Measurements from ENCODE around the gene TGOLN2. TPM values are rescaled to one million over a fixed set of nuclear protein-coding genes. Genes with fewer than 3 reads are reported as not detected.

The TGOLN2 gene
- total and polyA plus RNA-seq, 2 donors (not counting 3 experiments of a cell fraction or from before 2014, with no cell fraction given): 112 to 140 TPM

DNA sequence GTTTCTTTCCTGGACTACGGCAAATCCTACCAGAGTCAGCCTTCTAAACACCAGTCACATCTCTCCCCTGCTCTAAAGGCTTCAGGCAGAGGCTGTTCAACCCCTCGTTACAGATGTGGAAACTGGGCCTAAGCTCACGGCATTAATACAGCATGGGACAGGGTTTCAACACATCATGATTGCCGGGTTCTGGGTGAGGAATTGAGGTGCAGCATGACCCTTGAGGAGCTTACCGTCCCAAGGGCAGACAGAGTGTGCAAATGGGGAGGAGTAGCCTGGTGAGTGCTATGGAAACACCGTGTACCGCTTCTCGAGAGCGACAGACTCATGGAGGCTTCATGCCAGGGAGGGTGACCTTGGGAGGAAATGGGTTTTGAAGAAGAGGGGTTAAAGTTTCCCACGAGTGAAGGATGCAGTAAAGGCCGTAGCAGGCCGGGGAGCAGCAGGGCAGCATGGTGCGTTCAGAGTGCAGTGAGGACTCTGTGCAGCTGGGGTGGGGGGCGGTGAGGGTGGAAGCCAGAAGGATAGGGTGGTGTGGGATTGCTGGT lies 51.1 kb downstream of the TGOLN2 start:
- no peak overlapping the region for H3K4me3 ChIP-seq (replicated peaks in 1 of 3; ENCODE audit: insufficient read depth in 1 of 3, low read depth in 1 of 3, low read length in 3 of 3)
- POLR2A ChIA-PET: no interaction called here
- DNase-seq (ENCODE audit: low read depth, low spot score) (no peak), FAIRE-seq (no peak)
- H3K4me2 ChIP-seq (ENCODE audit: insufficient read depth, low read length): no peak overlapping the region
- H3K4me1 ChIP-seq (ENCODE audit: control insufficient read depth, extremely low read depth, insufficient read depth, low read length): peaks cover 9% of the 10 kb centered on the region
- BruUV-seq (replicated peaks): no TSS peak
- H3K27me3 ChIP-seq (ENCODE audit: control insufficient read depth in 2 of 2, insufficient read depth in 2 of 2, low read length in 2 of 2): no peaks in the 10 kb centered on the region
- dilution Hi-C loops (cut with MboI; ENCODE audit: extremely low pct_ligation_motif_present, low sequenced_read_pairs) (no loop called here), intact Hi-C loops (cut with micrococcal nuclease) (no loop called here)
- no peaks in the 10 kb centered on the region for H3K9me1 ChIP-seq (replicated peaks; ENCODE audit: control insufficient read depth, extremely low read depth, insufficient read depth, low read length)
- no peak overlapping the region for H3K27ac ChIP-seq (ENCODE audit: insufficient read depth, low read depth, low read length)
- H3K9ac ChIP-seq (replicated peaks; ENCODE audit: extremely low read depth, insufficient read depth, low read length): no peak overlapping the region
- no peaks in the 10 kb centered on the region for H3K9me3 ChIP-seq (replicated peaks; ENCODE audit: control insufficient read depth, insufficient read depth, low read length)
- H3K79me2 ChIP-seq (ENCODE audit: control insufficient read depth, insufficient read depth, low read length): no peaks in the 10 kb centered on the region
- no peak for TF ChIP-seq FOS (IDR thresholded peaks at IDR 0.05; ENCODE audit: borderline replicate concordance, insufficient read depth, low read length)
- CTCF ChIA-PET: interaction anchor here (2.0 to 2.4 kb wide), 2 partner anchors 9 to 10 kb away, joined by 6 to 10 read pairs; no protein-coding TSS in a partner anchor
- no peaks in the 10 kb centered on the region for H4K20me1 ChIP-seq (replicated peaks; ENCODE audit: control insufficient read depth, extremely low read depth, insufficient read depth, low read length)
- no peaks in the 10 kb centered on the region for H3K36me3 ChIP-seq (ENCODE audit: control insufficient read depth in 2 of 2, extremely low read depth in 1 of 2, insufficient read depth in 2 of 2, low read length in 2 of 2)
- H2AFZ ChIP-seq (ENCODE audit: low read depth, low read length): no peak overlapping the region

DNA sequence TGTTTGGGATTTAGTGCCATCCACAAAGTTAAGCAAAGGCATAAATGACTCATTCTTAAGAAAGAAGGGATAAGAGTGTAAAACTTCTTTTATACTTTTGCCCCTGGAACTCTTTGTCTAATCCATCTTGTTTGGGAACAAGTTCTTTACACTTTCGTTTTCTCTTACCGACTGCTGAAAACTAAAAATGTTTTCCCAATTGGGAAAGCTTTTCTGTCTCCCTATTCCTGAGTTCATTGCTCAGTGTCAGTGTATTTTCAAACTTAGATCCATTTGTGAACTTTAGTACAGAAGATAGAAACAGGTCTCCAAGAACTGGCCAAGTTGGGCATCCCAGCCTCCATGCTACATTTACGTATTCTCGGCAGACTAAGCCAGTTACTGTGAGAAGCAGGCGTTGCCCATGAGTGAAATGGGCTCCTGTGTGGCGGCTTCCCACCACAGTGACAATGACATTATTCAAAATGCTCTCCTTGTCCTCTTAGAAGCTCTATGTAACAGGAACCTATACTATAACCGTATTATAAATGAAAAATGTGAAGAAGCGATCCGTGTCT lies 51.7 kb downstream of the TGOLN2 start:
- no peak for FAIRE-seq
- Histone ChIP-seq H3K9me1 (replicated peaks; ENCODE audit: control insufficient read depth, extremely low read depth, insufficient read depth, low read length) (no peaks in the 10 kb centered on the region), H3K9ac (replicated peaks; ENCODE audit: extremely low read depth, insufficient read depth, low read length) (no peak overlapping the region), H3K4me3 (replicated peaks in 1 of 3; ENCODE audit: insufficient read depth in 1 of 3, low read depth in 1 of 3, low read length in 3 of 3) (no peak overlapping the region), H3K79me2 (ENCODE audit: control insufficient read depth, insufficient read depth, low read length) (no peaks in the 10 kb centered on the region), H3K36me3 (ENCODE audit: control insufficient read depth in 2 of 2, extremely low read depth in 1 of 2, insufficient read depth in 2 of 2, low read length in 2 of 2) (no peaks in the 10 kb centered on the region), H4K20me1 (replicated peaks; ENCODE audit: control insufficient read depth, extremely low read depth, insufficient read depth, low read length) (no peaks in the 10 kb centered on the region), H3K27ac (ENCODE audit: insufficient read depth, low read depth, low read length) (no peak overlapping the region), H3K4me1 (ENCODE audit: control insufficient read depth, extremely low read depth, insufficient read depth, low read length) (peaks cover 9% of the 10 kb centered on the region), H3K9me3 (replicated peaks; ENCODE audit: control insufficient read depth, insufficient read depth, low read length) (no peaks in the 10 kb centered on the region), H3K4me2 (ENCODE audit: insufficient read depth, low read length) (no peak overlapping the region), H2AFZ (ENCODE audit: low read depth, low read length) (no peak overlapping the region), H3K27me3 (ENCODE audit: control insufficient read depth in 2 of 2, insufficient read depth in 2 of 2, low read length in 2 of 2) (no peaks in the 10 kb centered on the region)
- dilution Hi-C loops (cut with MboI; ENCODE audit: extremely low pct_ligation_motif_present, low sequenced_read_pairs) (no loop called here), intact Hi-C loops (cut with micrococcal nuclease) (no loop called here)
- CTCF ChIA-PET: interaction anchor here (0.7 to 2.4 kb wide), 3 partner anchors 9 to 221 kb away, joined by 3 to 10 read pairs (median 6); no protein-coding TSS in a partner anchor
- no TSS peak for BruUV-seq (replicated peaks)
- POLR2A ChIA-PET: no interaction called here
- no peak for DNase-seq (ENCODE audit: low read depth, low spot score)
- TF ChIP-seq POLR2AphosphoS5 (IDR thresholded peaks at IDR 0.05; ENCODE audit: insufficient read depth, low read depth, low read length): no peak
- no peak for TF ChIP-seq GATA2 (IDR thresholded peaks at IDR 0.05; ENCODE audit: insufficient read depth, insufficient read length, low read depth, low read length)
- TF ChIP-seq EZH2 (IDR thresholded peaks at IDR 0.05; ENCODE audit: borderline replicate concordance, low read depth, low read length, severe bottlenecking): no peak
- TF ChIP-seq MYC (IDR thresholded peaks at IDR 0.05; ENCODE audit: low read depth, low read length): no peak
- TF ChIP-seq, protein P1, sequence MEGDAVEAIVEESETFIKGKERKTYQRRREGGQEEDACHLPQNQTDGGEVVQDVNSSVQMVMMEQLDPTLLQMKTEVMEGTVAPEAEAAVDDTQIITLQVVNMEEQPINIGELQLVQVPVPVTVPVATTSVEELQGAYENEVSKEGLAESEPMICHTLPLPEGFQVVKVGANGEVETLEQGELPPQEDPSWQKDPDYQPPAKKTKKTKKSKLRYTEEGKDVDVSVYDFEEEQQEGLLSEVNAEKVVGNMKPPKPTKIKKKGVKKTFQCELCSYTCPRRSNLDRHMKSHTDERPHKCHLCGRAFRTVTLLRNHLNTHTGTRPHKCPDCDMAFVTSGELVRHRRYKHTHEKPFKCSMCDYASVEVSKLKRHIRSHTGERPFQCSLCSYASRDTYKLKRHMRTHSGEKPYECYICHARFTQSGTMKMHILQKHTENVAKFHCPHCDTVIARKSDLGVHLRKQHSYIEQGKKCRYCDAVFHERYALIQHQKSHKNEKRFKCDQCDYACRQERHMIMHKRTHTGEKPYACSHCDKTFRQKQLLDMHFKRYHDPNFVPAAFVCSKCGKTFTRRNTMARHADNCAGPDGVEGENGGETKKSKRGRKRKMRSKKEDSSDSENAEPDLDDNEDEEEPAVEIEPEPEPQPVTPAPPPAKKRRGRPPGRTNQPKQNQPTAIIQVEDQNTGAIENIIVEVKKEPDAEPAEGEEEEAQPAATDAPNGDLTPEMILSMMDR (IDR thresholded peaks at IDR 0.05; ENCODE audit: extremely low read depth in 1 of 2, insufficient read depth in 1 of 2, low read depth in 1 of 2, low read length in 2 of 2): no peak
- TF ChIP-seq FOS (IDR thresholded peaks at IDR 0.05; ENCODE audit: borderline replicate concordance, insufficient read depth, low read length): no peak
- no peak for TF ChIP-seq JUN (IDR thresholded peaks at IDR 0.05; ENCODE audit: borderline replicate concordance, insufficient read depth, insufficient read length, low read depth)
- TF ChIP-seq, protein P2, sequence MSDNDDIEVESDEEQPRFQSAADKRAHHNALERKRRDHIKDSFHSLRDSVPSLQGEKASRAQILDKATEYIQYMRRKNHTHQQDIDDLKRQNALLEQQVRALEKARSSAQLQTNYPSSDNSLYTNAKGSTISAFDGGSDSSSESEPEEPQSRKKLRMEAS (IDR thresholded peaks at IDR 0.05; ENCODE audit: insufficient read depth, insufficient read length): no peak
- no peak for TF ChIP-seq POLR2A (IDR thresholded peaks at IDR 0.05; ENCODE audit: low read depth, low read length)

All from endothelial cell of umbilical vein (primary cell).